ENCODE measurements around the gene KRTCAP3.
"Not testable (repeated sequence)": the region's sequence is repeated elsewhere in the genome, so short reads cannot be mapped to it uniquely, and the experiment has no call there.

The KRTCAP3 gene

GRCh38 chr2:27441958-27442919, at the start of gene KRTCAP3:
Gene KRTCAP3 (plus strand): TSS chr2:27442381. CDS start chr2:27442413, 32 bp downstream.
- no peak for DNase-seq (ENCODE audit: low spot score)

GRCh38 chr2:27393225-27393624, 49.0 kb upstream of the KRTCAP3 start:
- DNase-seq (ENCODE audit: low spot score): no peak

GRCh38 chr2:27398962-27399361, 43.2 kb upstream of the KRTCAP3 start:
- no peak for DNase-seq (ENCODE audit: low spot score)

GRCh38 chr2:27400348-27401135, 41.6 kb upstream of the KRTCAP3 start:
- no peak for DNase-seq (ENCODE audit: low spot score)

GRCh38 chr2:27407798-27408491, 34.2 kb upstream of the KRTCAP3 start:
- peak; percentile 66 for DNase-seq (ENCODE audit: low spot score)

- DNase-seq (ENCODE audit: low spot score): no peak
Observed at GRCh38 chr2:27408601-27409320, 33.4 kb upstream of the KRTCAP3 start.

- peak; percentile 94 for DNase-seq (ENCODE audit: low spot score)
Observed at GRCh38 chr2:27409321-27410073, 32.7 kb upstream of the KRTCAP3 start, which contains the start of gene PPM1G. Gene PPM1G (minus strand): TSS chr2:27409591. CDS start chr2:27409422, 169 bp downstream.

GRCh38 chr2:27412419-27413152, 29.6 kb upstream of the KRTCAP3 start:
- no peak for DNase-seq (ENCODE audit: low spot score)

GRCh38 chr2:27416151-27416550, 26.0 kb upstream of the KRTCAP3 start:
- no peak for DNase-seq (ENCODE audit: low spot score)

- no peak for DNase-seq (ENCODE audit: low spot score)
Observed at GRCh38 chr2:27420996-27421395, 21.2 kb upstream of the KRTCAP3 start.

GRCh38 chr2:27421660-27422250, 20.4 kb upstream of the KRTCAP3 start:
- no peak for DNase-seq (ENCODE audit: low spot score)

GRCh38 chr2:27422958-27423357, 19.2 kb upstream of the KRTCAP3 start:
- DNase-seq (ENCODE audit: low spot score): no peak

GRCh38 chr2:27425039-27425438, 17.1 kb upstream of the KRTCAP3 start:
- not testable (repeated sequence) for DNase-seq (ENCODE audit: low spot score)

GRCh38 chr2:27427863-27428212, 14.3 kb upstream of the KRTCAP3 start:
- no peak for DNase-seq (ENCODE audit: low spot score)

- peak; percentile 94 for DNase-seq (ENCODE audit: low spot score)
Observed at GRCh38 chr2:27428213-27428977, 13.8 kb upstream of the KRTCAP3 start, which contains the start of gene NRBP1. Gene NRBP1 (plus strand): TSS chr2:27428631. CDS start chr2:27433274, 4,643 bp downstream.

GRCh38 chr2:27428978-27429541, 13.1 kb upstream of the KRTCAP3 start:
- peak; percentile 59 for DNase-seq (ENCODE audit: low spot score)

- no peak for DNase-seq (ENCODE audit: low spot score)
Observed at GRCh38 chr2:27431395-27431794, 10.8 kb upstream of the KRTCAP3 start.

- no peak for DNase-seq (ENCODE audit: low spot score)
Observed at GRCh38 chr2:27435628-27436027, 6.6 kb upstream of the KRTCAP3 start.

All from cerebellar cortex (tissue), 1 donor.